ENCODE measurements around the gene KRT3.

- no peak for TF ChIP-seq POLR2A (IDR thresholded peaks at IDR 0.05)
- TF ChIP-seq CTCF (IDR thresholded peaks at IDR 0.05) = no peak
Observed at GRCh38 chr12:52809166-52809565, 13.2 kb upstream of the KRT3 start.
